GM10847 (cell line): ENCODE results near the gene PDLIM4.

Experiments
- POLR2A ChIP-seq: IDR thresholded peaks from 2 replicates; pipeline ENCODE4 v1.6.1; 2011; ENCODE audit not compliant: insufficient read length; ENCODE audit errors: extremely low read depth

PDLIM4 gene

DNA sequence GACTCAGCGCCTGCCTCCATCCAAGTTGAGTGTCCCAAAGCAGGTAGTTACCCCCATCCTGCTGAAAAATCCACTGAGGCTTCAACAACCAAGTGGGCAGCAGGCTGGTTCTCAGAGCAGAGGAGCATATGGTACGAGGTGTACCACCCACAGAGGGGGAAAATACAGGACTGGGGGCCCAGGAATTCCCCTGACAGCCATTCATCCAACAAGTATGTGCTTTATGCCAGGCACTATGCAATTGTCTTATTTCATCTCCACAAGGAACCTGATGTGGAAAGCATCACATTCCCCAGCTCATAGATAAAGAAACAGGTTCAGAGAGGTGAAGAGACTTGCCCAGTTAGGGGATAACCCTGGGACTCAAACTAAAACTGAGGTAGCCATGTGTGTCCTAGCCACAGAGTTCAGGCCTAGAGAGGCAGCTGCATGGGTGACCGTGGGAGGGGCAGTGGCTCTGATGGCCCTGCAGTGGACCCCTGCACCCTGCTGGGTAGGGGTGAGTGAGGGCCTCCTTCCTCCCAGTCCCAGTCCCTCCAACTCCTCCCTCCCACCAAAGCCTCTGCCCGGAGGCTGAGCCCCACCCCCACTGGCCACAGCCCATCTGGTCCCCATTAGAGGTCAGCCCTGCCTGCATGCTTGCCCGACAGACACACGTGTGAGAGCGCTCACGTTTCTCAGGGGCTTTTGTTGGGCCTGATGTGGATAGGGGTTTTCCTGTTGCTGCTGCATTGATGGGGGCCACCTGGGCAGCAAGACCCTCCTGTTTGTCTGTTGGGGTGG is 11.5 kb downstream of the PDLIM4 start:
- no peak for TF ChIP-seq POLR2A

DNA sequence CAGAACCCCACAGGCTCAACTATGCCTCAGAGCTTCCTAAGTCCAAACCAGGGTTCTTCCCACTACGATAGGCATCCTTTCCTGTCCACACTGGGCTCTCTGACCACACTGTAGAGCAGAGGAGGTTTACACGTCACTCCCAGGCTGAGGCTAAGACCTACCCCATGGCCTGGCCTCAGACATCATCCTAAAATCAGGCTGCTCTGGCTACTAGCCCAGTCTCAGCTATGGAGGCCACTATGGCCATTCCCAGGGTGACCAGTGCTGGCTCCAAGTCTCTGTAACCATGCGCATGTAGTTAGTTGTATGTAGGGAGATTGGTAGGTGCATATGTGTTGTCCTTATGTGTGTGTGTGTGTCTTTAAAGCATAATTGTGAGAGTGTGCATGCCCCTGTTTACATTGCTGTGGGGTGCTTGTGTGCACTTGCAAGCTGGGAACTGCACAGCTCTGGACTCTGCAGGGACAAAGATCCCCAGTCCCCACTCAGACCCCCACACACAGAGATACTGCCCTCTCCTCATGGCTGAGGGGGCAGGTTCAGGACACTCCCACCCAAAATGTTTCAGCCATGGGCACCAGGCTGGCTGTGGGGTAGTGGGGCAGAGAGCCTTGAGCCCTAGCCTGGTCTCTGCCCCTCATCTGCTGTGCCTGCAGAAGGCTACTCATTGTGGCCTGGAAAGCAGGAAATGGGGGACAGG is 12.3 kb downstream of the PDLIM4 start:
- TF ChIP-seq POLR2A, result no peak

DNA sequence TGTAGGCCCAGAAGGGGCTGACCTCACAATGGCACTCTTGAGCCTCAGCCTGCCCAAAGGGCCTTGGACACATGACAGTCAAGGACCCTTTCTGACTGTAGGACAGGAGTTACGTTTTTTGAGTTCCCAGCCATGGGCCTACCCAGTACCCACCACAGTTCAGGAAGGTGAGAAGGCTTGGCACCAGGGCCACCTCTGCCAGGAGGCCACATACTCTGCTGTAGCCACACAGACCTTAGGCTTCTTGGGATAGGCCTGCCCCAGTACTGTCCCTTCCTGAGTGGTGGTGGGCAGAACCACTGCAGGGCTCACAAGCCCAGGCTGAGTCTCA is 12.8 kb downstream of the PDLIM4 start:
- TF ChIP-seq POLR2A, result no peak

DNA sequence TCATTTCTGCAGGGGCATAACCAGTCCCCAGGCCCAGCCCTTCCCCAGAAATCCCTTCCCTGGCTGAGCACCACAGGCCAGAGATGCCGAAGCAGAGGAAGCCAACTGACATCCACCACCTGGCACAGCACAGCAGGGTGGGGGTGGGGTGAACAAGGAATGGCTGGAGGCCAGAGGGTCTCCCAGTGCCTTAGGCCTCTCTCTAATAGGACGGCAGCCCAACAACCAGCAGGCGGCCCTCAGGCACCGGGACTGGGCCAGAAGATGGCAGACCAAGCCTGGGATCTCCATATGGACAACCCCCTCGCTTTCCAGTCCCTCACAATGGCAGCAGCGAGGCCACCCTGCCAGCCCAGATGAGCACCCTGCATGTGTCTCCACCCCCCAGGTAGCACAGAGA is 13.2 kb downstream of the PDLIM4 start:
- TF ChIP-seq POLR2A, result no peak

DNA sequence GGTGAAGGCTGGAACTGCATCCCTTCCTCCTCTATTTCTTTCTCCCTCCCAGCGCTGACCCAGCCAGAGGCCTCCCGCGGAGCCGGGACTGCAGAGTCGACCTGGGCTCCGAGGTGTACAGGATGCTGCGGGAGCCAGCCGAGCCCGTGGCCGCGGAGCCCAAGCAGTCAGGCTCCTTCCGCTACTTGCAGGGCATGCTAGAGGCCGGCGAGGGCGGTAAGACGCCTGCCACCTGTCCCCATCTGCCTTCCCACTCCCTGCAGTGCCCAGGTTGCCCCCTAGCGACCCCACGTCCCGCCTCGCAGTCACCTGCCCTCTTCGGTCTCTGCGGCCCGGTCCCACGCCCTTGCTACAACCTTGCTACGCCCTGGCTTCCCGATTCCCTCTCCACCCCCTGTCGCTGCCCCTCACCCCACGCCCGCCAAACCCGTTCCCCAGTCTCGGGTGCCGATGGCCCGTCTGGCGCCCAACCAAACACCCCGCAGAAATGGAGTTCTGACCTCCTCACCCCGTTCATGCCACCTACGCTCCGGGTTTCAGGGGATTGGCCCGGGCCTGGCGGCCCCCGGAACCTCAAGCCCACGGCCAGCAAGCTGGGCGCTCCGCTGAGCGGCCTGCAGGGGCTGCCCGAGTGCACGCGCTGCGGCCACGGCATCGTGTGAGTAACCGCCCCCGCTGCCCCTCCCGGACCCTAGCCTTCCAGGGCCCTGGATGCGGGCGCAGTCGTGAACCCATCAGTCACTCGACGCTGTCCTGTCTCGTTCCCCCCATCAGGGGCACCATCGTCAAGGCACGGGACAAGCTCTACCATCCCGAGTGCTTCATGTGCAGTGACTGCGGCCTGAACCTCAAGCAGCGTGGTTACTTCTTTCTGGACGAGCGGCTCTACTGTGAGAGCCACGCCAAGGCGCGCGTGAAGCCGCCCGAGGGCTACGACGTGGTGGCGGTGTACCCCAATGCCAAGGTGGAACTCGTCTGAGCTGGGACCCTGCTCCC is 14.1 kb downstream of the PDLIM4 start:
- no peak for TF ChIP-seq POLR2A

DNA sequence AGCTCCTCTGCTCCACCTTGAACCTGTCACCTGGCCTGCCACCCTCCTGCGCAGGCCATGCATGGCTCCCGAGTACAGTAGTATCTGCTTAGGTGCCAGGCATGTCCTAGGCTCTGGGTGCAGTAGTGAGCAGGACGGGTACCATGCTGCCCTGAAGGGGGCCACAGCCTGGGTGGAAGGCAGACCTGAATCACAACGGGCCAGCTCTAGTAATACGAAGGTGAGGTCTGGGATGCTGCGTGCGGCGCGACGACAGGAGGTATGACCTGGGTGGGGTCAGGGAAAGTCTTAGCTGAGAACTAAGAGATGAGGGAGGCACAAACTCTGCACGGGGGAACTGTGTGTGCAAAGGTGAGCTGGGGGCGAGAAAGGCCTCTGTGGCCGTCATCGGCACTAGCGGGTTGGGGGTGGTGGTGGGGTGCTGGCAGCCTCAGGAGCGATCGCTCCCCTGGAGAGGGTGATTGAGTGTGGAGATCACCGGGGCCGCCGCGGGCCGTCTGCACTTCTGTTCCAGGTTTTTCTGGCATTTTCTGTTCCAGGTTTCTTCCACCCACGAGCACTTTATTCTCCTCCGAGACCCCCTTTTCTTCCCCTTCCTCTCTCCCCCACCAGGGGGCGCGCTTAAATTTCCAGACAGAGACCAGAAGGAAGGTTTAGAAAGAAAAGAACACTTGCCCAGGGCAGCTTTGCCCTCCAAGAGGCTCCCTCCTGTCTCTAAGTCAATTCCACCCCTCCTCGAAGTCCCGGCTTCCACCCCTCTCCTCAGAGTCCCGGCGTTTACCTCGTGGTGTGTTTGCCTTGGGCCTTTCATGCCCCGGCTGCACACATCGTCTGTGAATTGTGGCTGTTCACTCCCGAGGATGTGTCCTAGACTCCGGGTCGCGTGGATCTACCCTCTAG is 15.1 kb downstream of the PDLIM4 start:
- TF ChIP-seq POLR2A, result no peak

DNA sequence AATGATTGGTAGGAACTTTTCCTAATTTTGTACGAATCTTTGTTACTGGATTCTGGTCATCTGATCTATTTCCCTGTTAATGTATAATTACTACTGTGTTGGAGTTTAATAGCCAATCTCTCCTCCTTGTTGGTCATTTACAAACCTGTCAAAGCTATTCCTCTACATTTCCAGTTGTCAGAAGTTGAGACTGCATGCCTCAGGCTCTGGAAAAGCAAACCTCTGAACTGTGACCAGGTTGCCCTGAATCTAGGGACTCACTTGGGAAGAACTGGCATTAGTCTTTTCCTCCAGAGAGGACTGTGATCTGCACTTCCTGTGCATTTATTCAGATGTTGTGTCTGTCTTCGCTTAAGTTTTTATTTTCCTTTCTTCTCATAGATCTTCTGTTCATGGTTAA is 16.1 kb downstream of the PDLIM4 start:
- TF ChIP-seq POLR2A, result no peak

DNA sequence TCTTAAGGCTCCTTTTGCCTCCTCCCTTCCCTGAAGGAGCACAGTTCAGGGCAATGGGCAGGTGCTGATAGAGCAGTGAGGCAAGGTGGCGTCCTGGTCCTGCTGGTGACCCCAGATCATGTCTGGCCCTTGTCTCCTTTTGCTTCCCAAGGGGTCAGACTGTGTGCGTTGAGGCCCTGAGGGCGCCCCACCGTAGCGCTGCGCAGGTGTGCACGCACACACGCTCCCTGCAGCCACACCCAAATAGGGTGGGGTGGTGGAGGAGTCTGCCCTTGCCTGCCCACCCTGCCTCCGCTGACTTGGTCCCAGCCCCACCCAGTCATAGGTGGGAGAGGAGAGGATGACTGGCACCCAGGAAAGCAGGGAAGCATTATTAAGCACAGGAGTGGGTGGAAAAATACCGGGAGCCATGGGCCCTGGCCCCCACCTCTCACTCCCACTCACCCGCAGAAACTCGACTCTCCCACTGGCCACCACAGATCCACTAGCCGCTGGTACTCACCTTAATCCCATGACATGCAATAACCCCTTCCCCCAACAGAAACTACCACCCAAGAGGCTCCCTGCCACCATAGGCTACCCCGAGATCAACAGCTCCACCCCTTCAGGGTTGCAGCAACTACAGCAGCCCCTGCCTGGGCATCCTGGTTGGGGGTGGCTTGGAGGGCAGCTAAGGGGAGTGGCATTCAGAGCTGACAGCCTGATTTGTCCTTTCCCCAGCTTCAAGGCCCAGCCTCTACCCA is 16.7 kb downstream of the PDLIM4 start:
- no peak for TF ChIP-seq POLR2A

DNA sequence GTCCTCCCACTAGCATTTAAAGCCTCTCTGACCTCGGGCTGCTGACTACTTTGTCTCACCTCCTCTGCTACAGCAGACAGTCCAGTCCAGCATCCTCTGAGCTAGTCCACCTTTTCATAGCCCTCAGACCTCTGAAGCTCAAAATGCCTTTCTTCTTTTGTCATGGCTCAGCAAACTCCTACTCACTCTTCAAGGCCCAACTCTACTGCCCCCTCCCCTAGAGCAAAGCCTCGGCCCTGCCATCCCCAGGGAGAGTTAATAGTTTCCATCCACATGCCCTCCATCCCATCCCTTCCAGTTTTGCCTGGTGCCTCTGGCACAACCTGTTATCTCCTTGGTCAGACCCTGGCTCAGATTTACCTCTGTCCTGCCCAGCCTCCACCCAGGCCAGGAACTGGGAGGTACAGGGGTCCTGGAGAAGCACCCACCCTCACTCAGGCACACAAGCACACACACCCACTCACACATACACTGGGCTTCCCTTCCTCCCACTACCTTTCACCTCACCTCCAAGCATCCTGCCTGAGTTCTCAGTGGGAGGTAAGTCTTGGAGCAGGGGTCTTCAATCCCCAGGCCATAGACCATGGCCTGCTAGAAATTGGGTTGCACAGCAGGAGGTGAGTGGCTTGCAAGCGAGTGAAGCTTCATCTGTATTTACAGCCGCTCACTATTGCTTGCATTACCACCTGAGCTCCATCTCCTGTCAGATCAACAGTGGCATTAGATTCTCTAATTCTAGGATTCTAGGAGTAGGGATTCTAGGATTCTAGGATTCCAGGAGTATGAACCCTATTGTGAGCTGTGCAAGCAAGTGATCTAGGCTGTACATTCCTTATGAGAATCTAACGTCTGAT is 18.1 kb downstream of the PDLIM4 start:
- TF ChIP-seq POLR2A, result no peak

DNA sequence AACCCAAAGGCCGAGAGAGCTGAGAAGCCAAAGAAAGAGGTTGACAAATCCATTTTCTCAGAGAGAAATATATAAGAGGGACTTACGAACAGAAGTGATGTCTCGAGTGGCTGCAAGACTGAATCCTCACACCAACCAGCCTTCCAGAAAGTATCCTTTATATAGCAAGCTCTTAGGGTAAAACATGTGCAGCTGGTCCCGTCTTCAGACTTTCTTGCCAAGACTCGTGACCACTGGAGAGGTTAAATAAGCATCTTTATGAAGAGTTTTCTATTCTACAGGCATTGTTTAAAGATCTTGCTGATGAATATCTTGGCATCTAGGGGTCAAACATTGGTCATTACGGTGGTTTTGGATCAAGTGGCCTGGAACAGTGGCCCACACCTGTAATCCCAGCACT is 19.8 kb downstream of the PDLIM4 start:
- no peak for TF ChIP-seq POLR2A

DNA sequence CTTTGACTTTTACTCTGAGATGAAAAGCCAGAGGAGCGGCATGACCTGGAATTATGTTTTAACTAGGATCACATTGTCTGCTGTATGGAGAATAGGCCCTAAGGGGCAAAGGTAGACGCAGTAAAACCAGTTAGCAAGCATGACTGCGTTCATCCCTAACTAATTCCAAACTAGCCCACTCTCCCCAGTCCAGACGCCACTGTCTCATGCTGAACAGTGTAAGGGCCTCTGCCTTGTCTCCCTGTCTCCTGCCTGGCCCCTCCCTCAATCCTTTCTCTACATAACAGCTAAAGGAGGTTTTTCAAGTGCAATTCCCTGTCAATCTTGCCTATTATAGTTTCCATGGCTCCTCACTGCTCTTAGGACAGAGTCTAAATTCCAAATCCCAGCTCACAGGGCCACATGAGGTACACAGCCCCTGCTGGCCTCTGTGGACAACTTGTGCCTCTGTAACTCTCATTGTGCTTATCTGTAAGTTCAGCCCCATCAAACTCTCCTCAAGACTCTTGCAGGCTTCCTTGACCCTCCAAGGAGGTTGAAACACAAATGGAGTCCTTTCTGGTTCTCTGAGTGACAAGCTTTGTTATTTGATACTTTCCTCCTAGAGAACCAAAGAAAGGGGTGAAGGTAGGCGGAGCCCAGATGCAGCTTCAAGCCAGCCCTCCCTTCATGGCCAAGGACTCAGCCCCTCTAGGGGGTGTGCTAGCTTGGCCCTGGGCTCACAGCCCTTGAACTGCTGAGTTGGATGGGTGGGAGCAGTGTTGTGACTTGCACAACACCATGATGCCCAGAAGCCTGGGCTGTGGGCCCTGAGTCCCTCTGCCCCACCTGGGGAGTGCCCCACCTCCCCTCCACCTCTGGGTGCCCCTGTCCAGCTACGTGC is 20.7 kb downstream of the PDLIM4 start:
- no peak for TF ChIP-seq POLR2A

DNA sequence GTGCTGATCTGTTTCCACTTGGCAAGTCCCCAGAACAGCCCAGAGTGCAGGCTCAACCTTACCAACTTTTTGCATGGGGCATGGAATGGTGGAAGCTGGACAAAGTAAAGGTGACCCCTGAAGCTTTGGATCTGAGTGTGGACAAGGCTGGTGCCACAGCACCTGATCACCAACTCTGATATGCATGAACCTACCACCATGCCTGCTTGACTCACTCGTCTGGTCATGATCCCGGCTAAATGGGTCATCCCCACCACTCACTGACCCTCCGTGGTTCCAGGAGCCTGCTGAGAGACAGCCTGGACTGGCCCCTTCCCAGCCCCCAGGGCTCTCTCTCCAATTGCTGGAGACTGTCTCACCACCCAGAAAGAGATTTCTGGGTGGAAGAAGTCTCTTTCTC is 22.3 kb downstream of the PDLIM4 start:
- TF ChIP-seq POLR2A, result no peak
